Measurements from ENCODE around the gene MSH5. TPM values are rescaled to one million over a fixed set of nuclear protein-coding genes. Genes with fewer than 3 reads are reported as not detected.

MSH5 gene
- total and polyA plus RNA-seq, 2 of the 13 experiments (the other 11 are each of a cell fraction or from before 2014, with no cell fraction given) = 10.2 to 38.7 TPM

- TF ChIP-seq MAZ (IDR thresholded peaks at IDR 0.05; ENCODE audit: borderline replicate concordance, low read depth, low read length) (peak; percentile 84; the same call in 1 of the 2 replicates), MAZ (CRISPR knock-in tag; IDR thresholded peaks at IDR 0.05; ENCODE audit: low read depth) (peak; percentile 95), ZNF441 (CRISPR knock-in tag; IDR thresholded peaks at IDR 0.05; ENCODE audit: borderline replicate concordance) (peak; percentile 91), MIXL1 (CRISPR knock-in tag; IDR thresholded peaks at IDR 0.05) (peak; percentile 41; the same call in 1 of the 2 replicates), AHDC1 (CRISPR knock-in tag; IDR thresholded peaks at IDR 0.05; ENCODE audit: borderline replicate concordance) (peak; percentile 67), HNRNPK (IDR thresholded peaks at IDR 0.05; ENCODE audit: low read depth, low read length, poor library complexity, severe bottlenecking) (peak; percentile 93), ZNF136 (CRISPR knock-in tag; IDR thresholded peaks at IDR 0.05; ENCODE audit: low read depth) (peak; percentile 89; the same call in 1 of the 2 replicates), IRF1 (CRISPR knock-in tag; IDR thresholded peaks at IDR 0.05; ENCODE audit: low read depth) (0 out of 2 replicates have a peak, but pooled peaks have one; percentile 69), RARG (CRISPR knock-in tag; IDR thresholded peaks at IDR 0.05; ENCODE audit: low read depth) (no peak), ZNF672 (CRISPR knock-in tag; IDR thresholded peaks at IDR 0.05) (no peak), E2F2 (CRISPR knock-in tag; IDR thresholded peaks at IDR 0.05; ENCODE audit: borderline replicate concordance) (peak; percentile 97; the same call in 1 of the 2 replicates), ZNF501 (CRISPR knock-in tag; IDR thresholded peaks at IDR 0.05) (peak; percentile 98), MXD1 (CRISPR knock-in tag; IDR thresholded peaks at IDR 0.05) (peak; percentile 88; the same call in 1 of the 2 replicates), REXO4 (CRISPR knock-in tag; IDR thresholded peaks at IDR 0.05; ENCODE audit: borderline replicate concordance) (peak; percentile 69; the same call in 1 of the 2 replicates), ZNF562 (CRISPR knock-in tag; IDR thresholded peaks at IDR 0.05; ENCODE audit: borderline replicate concordance) (no peak), MNT (IDR thresholded peaks at IDR 0.05) (peak; percentile 60)
These were observed 66.9 kb downstream of the MSH5 start, which contains the start of gene LSM2 (continued) for GRCh38 chr6:31806470-31807272.

All from HepG2 (cell line).